NB4 (cell line): ENCODE data around the gene GUCY2C.

Experiments used
- DNase-seq: peaks from one replicate; pipeline ENCODE4 v3.0.0; 2010; ENCODE audit warnings: low read depth
- H3K4me3 ChIP-seq: one replicate; pipeline ENCODE4 v1.5.1; 2011; ENCODE audit warnings: mild to moderate bottlenecking, low read depth, low read length, moderate library complexity
- CTCF ChIP-seq: IDR thresholded peaks from one replicate; pipeline ENCODE4 v1.5.1; 2012; ENCODE audit warnings: low read depth, low read length
- MAX ChIP-seq: IDR thresholded peaks from 2 replicates; pipeline ENCODE4 v1.6.1; 2011; ENCODE audit warnings: low read depth, low read length
- MYC ChIP-seq: IDR thresholded peaks from 2 replicates; pipeline ENCODE4 v1.6.1; 2011; ENCODE audit warnings: low read depth, low read length
- POLR2A ChIP-seq: IDR thresholded peaks from 2 replicates; pipeline ENCODE4 v1.6.1; 2011; ENCODE audit warnings: mild to moderate bottlenecking; ENCODE audit not compliant: insufficient read length; ENCODE audit errors: extremely low read depth

Gene GUCY2C

GRCh38 chr12:14694970-14695369 lies 1.4 kb downstream of the GUCY2C start:
- no peak for DNase-seq
- H3K4me3 ChIP-seq = no peak overlapping the region
- TF ChIP-seq MYC (no peak), CTCF (no peak), MAX (no peak), POLR2A (no peak)

GRCh38 chr12:14694145-14694714 lies 2.2 kb downstream of the GUCY2C start:
- DNase-seq = no peak
- no peak overlapping the region for H3K4me3 ChIP-seq
- TF ChIP-seq MAX = no peak
- TF ChIP-seq POLR2A = no peak
- no peak for TF ChIP-seq CTCF
- no peak for TF ChIP-seq MYC

GRCh38 chr12:14693116-14693515 lies 3.3 kb downstream of the GUCY2C start:
- TF ChIP-seq CTCF (no peak), MAX (no peak), MYC (no peak), POLR2A (no peak)
- H3K4me3 ChIP-seq = no peak overlapping the region
- DNase-seq = no peak

- TF ChIP-seq MYC (no peak), MAX (no peak), POLR2A (no peak), CTCF (no peak)
- DNase-seq = peak; percentile 58
Observed at GRCh38 chr12:14691560-14691959, 4.8 kb downstream of the GUCY2C start.

GRCh38 chr12:14689996-14690395 lies 6.4 kb downstream of the GUCY2C start:
- DNase-seq = no peak
- TF ChIP-seq MYC = no peak
- TF ChIP-seq CTCF = no peak
- TF ChIP-seq MAX = no peak
- no peak overlapping the region for H3K4me3 ChIP-seq

More at GRCh38 chr12:14691560-14691959, 4.8 kb downstream of the GUCY2C start:
- H3K4me3 ChIP-seq = no peak overlapping the region
